Heart left ventricle (tissue), 13 donors: Measurements from ENCODE around the gene LAMB4.

Experiments
- CTCF ChIP-seq, 12 donors: fragments of 200-600 bp; sonication (generic) in 4 of 12; IDR thresholded peaks; one replicate each; pipeline versions ENCODE4 v1.5.0 to v1.8.0; 2018 to 2022; ENCODE audit warnings: antibody characterized with exemption in 12 of 12, mild to moderate bottlenecking in 5 of 12
- POLR2A ChIP-seq, 2 donors: fragments of 450-650 bp; IDR thresholded peaks; one replicate each; pipeline ENCODE4 v1.6.1; 2017; ENCODE audit warnings: antibody characterized with exemption in 2 of 2, mild to moderate bottlenecking in 2 of 2, moderate library complexity in 2 of 2
- donor health status: ischemic (EF 13 %, LVEDD 7.1; RV severe dilation, severe dysfunction).
- donor health status: DM: no; HTN: yes; CAD: no.
- donor health status: DM: no; HTN: no; CAD: no.
- donor health status: ischemic (EF 25% LVEDD 6.9; RV normal size, moderate dysfunction).
- donor health status: ischemic (EF 25% LVEDD 5.7; RV mildly dilated, moderate dysfunction).
- donor health status: ischemic (EF 35%, LVEDD 5.7; RV mildly dilated, moderate dysfunction).
- donor health status: nonischemic (EF 11% LVEDD 7.7; RV severe dilation, severe dysfunction).
- donor health status: DM: yes; HTN: yes; CAD: no.
- donor health status: PGD.
- donor health status: ischemic (EF 29% LVEDD 5.4; RV normal size, mild dysfunction).
- donor health status: nonischemic (EF 23%, LVEDD 6.1; RV moderate dilation, normal function).

GRCh38 chr7:108078211-108078673 is 51.9 kb downstream of the LAMB4 start:
- TF ChIP-seq POLR2A (IDR thresholded peaks at IDR 0.05): no peak
- no peak for TF ChIP-seq CTCF (IDR thresholded peaks at IDR 0.05)
